Measurements from ENCODE around the gene SMIM7.
"Not testable (repeated sequence)": the region's sequence is repeated elsewhere in the genome, so short reads cannot be mapped to it uniquely, and the experiment has no call there.

SMIM7 gene

GRCh38 chr19:16659832-16660708 lies at the start of gene SMIM7:
TSS of gene SMIM7 (minus strand) at chr19:16660144. CDS start at chr19:16660110, 34 bp downstream.
- peak; percentile 94 for DNase-seq (ENCODE audit: low spot score)

DNA sequence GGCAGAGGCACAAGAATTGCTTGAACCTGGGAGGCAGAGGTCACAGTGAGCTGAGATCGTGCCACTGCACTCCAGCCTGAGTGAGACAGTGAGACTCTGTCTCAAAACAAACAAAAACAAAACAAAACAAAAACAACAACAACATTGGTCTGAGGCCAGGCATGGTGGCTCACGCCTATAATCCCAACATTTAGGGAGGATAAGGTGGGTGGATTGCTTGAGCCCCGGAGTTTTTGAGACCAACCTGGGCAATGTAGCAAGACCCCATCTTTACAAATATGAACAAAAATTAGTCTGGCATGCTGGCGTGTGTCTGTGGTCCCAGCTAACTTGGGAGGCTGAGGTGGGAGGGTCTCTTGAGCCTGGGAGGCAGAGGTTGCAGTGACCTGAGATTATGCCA lies 43.7 kb upstream of the SMIM7 start:
- DNase-seq (ENCODE audit: low spot score) = no peak

DNA sequence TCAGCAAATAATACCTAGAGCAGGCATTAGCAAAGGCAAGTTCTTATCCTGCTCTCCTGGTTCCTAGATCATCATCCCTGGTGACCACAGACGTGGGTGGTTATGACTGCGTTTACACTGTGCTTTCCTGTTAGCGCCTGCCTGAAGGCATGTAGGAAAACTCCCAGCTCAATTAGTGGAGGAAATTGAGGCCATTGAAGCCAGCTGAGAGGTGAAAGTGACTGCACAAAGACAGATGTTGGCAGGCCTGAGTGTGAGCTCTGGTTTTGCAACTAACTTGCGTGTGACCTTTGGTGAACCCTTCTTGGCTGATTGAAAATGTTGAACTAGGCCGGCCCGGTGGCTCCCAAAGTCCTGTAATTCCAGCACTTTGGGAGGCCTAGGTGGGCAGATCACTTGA lies 42.2 kb upstream of the SMIM7 start:
- DNase-seq (ENCODE audit: low spot score) = no peak

DNA sequence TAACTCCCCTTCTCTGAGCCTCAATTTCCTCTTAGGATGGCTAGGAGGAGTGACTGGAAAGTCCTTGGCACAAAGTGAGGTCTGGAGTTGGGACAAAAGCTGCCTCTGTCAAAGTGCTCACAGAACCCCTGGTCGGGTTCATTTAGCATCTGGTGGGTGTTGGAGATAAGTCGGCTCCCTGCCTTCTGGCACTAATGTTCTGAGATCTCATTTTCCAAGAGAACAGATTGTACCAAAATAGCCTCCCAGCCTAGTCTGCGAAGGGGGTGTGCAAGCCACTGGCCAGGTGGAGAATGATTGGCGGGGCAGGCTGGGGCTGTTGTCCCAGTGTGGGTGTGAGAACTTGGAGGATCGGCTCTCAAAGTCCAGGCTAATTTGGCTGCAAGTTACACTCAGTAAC lies 39.0 kb upstream of the SMIM7 start:
- no peak for DNase-seq (ENCODE audit: low spot score)

- no peak for DNase-seq (ENCODE audit: low spot score)
Observed at GRCh38 chr19:16688084-16688483, 28.1 kb upstream of the SMIM7 start.

DNA sequence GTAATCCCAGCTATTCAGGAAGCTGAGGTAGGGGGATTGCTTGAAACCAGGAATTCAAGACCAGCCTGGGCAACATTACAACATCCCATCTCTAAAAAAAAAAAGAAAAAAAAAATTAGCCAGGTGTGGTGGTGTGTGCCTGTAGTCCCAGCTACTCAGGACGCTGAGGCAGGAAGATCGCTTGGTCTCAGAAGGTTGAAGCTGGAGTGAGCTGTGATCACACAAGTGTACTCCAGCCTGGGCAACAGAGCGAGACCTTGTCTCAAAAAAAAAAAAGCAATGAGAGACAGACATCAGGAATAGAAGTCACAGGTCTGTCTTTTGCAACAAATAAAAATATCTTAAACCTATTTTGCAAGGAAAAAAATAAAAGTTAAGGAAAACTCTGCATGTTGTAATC lies 24.3 kb upstream of the SMIM7 start:
- DNase-seq (ENCODE audit: low spot score) = no peak

DNA sequence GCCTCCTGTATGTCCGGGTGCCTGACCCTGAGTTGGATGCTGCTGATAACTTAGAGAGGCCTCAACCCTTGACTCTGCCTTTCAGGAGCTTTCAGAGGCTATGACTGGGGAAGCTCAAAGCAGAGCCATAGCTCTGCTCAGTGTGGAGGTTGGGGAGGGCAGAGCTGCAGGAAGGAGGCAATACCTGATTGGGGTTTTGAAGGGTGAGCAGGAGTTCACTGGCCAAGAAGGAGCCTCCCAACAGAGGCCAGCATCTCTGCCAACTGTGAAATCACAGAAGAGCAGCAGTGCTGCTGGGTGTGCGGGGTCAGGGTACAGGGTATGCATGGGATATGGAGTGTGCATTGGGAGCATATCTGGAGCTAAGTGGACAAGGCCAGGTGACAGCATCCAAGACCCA lies 22.6 kb upstream of the SMIM7 start:
- no peak for DNase-seq (ENCODE audit: low spot score)

DNA sequence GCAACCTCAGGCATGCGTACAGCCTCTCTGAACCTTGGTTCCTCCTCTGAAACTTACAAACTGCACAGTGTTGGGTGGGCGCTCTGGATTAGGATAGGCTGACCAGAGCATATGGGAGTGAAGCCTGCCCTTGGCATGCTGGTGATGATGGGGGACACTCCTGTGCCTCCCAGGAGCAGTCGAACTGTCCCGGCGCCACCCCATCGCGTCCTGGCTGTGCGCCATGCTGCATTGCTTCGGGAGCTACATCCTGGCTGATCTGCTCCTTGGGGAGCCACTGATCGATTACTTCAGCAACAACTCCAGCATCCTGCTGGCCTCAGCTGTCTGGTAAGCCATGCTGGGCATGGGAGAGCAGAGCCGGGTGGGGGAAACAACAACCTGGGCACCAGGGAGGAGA lies 19.9 kb upstream of the SMIM7 start:
- DNase-seq (ENCODE audit: low spot score) = no peak

- DNase-seq (ENCODE audit: low spot score) = no peak
Observed at GRCh38 chr19:16678498-16678897, 18.6 kb upstream of the SMIM7 start.

- DNase-seq (ENCODE audit: low spot score) = no peak
Observed at GRCh38 chr19:16677055-16677454, 17.1 kb upstream of the SMIM7 start.

DNA sequence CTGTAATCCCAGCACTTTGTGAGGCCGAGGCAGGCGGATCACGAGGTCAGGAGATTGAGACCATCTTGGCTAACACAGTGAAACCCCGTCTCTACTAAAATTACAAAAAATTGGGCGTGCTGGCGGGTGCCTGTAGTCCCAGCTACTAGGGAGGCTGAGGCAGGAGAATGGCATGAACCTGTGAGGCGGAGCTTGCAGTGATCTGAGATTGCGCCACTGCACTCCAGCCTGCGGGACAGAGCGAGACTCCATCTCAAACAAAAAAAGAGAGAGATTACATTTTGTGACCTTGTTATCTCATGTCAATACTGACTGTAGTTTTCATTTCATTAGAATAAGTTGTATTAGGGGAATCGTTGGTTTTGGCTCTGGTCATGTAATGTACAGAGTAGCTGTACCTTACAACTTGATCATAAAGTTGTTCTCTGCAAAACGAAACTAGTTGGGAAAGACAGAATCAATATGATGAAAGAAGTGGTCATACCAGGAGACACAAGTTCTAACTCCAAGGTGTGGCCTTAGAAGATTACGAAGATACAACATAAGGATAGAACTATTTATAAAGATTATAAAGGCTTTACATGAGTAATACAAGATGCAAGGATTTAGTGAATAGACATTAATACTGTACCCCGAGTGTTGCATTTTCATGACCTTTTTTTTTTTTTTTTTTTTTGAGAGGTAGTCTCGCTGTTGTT lies 16.3 kb upstream of the SMIM7 start:
- peak; percentile 18 for DNase-seq (ENCODE audit: low spot score)

DNA sequence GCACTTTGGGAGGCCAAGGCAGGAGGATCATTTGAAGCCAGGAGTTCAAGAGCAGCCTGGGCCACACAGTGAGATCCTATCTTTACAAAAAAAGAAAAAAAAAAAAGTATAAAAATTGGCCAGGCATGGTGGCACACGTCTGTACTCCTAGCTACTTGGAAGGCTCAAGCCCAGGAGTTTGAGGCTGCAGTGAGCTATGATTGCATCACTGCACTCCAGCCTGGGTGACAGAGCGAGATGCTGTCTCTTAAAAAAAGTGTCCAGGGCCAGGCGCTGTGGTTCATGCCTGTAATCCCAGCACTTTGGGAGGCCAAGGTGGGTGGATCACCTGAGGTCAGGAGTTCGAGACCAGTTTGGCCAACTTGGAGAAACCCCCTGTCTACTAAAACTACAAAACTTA lies 13.9 kb upstream of the SMIM7 start:
- not testable (repeated sequence) for DNase-seq (ENCODE audit: low spot score)

DNA sequence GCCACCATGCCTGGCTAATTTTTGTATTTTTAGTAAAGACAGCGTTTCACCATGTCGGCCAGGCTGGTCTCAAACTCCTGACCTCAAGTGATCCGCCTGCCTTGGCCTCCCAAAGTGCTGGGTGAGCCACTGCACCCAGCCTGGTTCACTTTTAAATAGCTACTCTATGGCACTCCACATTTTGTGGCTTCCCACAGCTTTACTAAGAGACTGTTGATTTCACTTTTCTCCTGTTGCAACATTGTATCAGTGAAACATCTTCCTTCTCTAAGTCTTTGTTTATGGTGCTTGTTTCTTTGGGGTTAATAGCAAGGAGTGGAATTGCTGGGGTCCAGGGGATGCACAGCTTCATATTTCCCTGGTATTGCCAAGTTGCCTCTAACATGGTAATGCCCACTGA lies 13.3 kb upstream of the SMIM7 start:
- DNase-seq (ENCODE audit: low spot score) = no peak

DNA sequence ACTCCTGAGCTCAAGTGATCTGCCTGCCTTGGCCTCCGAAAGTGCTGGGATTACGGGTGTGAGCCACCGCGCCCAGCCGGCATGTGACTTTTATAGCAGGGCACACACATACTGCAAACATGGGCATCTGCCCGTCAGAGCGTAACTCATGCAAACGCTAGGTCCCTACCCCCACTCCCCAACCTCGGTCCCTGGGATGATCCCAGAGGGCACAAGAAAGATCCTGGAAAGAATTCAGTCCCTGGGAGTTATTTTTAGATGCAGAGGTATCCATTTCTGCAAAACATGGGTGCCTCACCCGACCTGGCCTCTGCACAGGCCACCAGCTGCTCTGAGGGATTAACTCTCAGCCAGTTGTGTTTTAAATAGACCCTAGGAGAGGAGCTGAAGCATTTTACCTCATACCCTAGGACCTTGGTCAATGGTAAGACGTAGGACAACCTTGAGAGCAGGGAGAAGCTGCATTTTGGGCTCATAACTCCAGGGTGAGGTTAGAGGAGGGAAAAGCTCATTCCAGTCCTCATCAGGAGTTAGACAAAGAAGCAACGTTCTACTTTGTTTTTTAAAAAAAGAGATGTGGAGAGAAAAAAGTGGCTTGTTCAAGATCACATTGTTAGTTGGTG lies 11.8 kb upstream of the SMIM7 start:
- no peak for DNase-seq (ENCODE audit: low spot score)

DNA sequence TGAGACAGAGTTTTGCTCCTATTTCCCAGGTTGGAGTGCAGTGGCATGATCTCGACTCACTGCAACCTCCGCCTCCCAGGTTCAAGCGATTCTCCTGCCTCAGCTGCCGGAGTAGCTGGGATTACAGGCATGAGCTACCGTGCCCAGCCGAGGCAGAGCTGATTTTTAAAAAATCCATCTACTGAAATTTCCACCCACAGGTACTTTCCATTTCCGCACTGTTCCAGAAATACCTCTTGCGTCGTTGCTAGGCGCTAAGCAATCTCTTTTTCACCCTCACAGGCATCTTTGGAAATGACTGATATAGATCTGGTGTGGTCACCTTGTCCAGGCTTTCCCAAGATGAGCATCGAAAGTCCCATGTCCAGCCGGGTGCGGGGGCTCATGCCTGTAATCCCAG lies 10.3 kb upstream of the SMIM7 start:
- no peak for DNase-seq (ENCODE audit: low spot score)

DNA sequence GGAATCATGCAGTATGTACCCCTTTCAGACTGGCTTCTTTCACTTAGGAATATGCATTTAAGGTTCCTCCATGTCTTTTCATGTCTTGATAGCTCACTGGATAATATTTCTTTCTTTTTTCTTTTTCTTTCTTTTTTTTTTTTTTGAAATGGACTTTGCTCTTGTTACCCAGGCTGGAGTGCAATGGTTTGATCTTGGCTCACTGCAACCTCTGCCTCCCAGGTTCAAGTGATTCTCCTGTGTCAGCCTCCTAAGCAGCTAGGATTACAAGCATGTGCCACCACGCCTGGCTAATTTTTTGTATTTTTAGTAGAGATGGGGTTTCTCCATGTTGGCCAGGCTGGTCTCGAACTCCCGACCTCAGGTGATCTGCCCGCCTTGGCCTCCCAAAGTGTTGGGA lies 8.8 kb upstream of the SMIM7 start:
- not testable (repeated sequence) for DNase-seq (ENCODE audit: low spot score)

DNA sequence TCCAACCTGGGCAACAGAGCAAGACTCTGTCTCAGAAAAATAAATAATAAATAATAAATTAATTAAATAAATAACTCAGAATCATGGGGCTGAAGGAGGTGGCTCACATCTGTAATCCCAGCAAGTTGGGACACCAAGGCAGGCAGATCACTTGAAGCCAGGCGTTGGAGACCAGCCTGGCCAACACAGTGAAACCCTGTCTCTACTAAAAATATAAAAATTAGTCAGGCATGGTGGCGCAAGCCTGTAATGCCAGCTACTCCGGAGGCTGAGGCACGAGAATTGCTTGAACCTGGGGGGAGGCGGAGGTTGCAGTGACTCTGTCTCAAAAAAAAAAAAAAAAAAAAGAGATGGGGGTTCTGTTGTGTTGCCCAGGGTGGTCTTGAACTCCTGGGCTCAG lies 8.2 kb upstream of the SMIM7 start:
- DNase-seq (ENCODE audit: low spot score) = no peak

- no peak for DNase-seq (ENCODE audit: low spot score)
Observed at GRCh38 chr19:16661480-16662034, 1.6 kb upstream of the SMIM7 start.

DNA sequence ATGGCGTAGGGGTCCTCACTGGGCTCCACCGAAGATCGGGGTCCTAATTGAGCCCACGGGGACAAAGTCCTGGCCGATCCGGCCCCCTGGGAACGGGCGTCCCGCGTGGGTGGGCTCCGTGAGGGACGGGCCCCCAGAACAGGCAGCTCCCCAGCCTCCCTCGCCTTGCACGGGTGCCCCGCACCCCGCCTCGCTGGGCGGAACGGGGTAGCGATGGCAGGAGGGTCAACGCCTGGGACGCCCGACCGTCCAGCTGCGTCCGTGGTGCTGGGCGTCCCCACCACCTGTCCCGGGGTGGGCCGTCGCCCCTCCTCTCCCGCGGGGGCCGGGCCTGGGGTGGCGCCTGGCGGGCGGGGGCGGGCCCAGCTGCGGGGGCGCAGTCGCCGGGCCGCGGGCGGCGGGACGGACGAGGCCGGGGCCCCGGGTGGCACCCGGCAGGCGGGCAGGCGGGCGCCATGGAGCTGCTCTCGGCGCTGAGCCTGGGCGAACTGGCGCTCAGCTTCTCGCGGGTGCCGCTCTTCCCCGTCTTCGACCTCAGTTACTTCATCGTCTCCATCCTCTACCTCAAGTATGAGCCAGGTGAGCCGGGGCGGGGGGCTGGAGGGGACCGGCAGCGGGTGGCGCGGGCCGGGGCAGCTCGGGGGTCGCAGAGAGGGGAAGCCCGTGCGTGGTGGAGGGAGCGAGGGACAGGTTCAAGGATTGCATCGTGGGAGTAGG lies 977 bp upstream of the SMIM7 start, which contains the start of gene TMEM38A:
Gene TMEM38A (plus strand): TSS at position 377 of the 717 bp plus-strand sequence. CDS start 79 bp downstream, at position 456.
- peak; percentile 44 for DNase-seq (ENCODE audit: low spot score)

- DNase-seq (ENCODE audit: low spot score) = no peak
Observed at GRCh38 chr19:16659464-16659831, 496 bp downstream of the SMIM7 start.

GRCh38 chr19:16657384-16657783 lies 2.6 kb downstream of the SMIM7 start:
- DNase-seq (ENCODE audit: low spot score) = no peak

DNA sequence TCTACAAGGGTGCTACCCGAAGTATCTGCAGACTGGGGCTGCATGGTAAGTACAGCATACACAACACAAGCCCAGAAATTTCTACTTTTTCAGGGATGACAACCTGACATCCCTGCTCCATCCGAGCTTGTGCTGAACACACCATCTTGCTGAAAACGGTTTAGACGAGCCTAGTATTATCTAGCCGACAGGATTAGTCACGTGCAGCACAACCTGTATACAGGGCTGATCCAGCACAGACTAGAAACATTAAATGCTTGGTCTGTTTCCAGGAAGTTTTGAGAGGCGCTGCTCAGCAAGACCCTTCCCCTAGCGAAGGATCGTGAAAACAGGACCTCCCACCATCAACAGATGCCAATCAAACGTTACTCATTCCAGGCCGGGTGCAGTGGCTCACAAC lies 4.2 kb downstream of the SMIM7 start:
- no peak for DNase-seq (ENCODE audit: low spot score)
